Peyer's patch (tissue), 4 donors: ENCODE data around the gene ZG16.

ENCODE experiments used
- POLR2A ChIP-seq, 2 donors: fragments of 450-650 bp; IDR thresholded peaks; one replicate each; pipeline ENCODE4 v1.5.1; 2017; ENCODE audit warnings: antibody characterized with exemption in 2 of 2, mild to moderate bottlenecking in 2 of 2, moderate library complexity in 2 of 2
- TF ChIP-seq, protein P1 (sequence below), 6 experiments: fragments of 450-650 bp in 4 of 6; fragments of 200-600 bp in 2 of 6; sonication (generic) in 1 of 6; IDR thresholded peaks; one replicate each; pipeline ENCODE4 v1.5.1; 2017 to 2019; ENCODE audit warnings: antibody characterized with exemption in 6 of 6, mild to moderate bottlenecking in 3 of 6, moderate library complexity in 1 of 6

GRCh38 chr16:29819506-29819905, 41.5 kb downstream of the ZG16 start:
- TF ChIP-seq, protein P1, sequence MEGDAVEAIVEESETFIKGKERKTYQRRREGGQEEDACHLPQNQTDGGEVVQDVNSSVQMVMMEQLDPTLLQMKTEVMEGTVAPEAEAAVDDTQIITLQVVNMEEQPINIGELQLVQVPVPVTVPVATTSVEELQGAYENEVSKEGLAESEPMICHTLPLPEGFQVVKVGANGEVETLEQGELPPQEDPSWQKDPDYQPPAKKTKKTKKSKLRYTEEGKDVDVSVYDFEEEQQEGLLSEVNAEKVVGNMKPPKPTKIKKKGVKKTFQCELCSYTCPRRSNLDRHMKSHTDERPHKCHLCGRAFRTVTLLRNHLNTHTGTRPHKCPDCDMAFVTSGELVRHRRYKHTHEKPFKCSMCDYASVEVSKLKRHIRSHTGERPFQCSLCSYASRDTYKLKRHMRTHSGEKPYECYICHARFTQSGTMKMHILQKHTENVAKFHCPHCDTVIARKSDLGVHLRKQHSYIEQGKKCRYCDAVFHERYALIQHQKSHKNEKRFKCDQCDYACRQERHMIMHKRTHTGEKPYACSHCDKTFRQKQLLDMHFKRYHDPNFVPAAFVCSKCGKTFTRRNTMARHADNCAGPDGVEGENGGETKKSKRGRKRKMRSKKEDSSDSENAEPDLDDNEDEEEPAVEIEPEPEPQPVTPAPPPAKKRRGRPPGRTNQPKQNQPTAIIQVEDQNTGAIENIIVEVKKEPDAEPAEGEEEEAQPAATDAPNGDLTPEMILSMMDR (IDR thresholded peaks at IDR 0.05) = peak in 4 of 6 experiments; percentile 14 to 68 (median 58)
- no peak for TF ChIP-seq POLR2A (IDR thresholded peaks at IDR 0.05)
